Ectodermal cell (in vitro differentiated cells): Measurements from ENCODE around the gene ARFRP1.
A peak's percentile ranks its signal among the peaks of the same experiment; 100 is the strongest.
"Not testable (repeated sequence)": the region's sequence is repeated elsewhere in the genome, so short reads cannot be mapped to it uniquely, and the experiment has no call there.

Experiments
- H3K27ac ChIP-seq: 2 replicates; pipeline ENCODE4 v1.7.0; 2013; ENCODE audit warnings: mild to moderate bottlenecking, low read depth, low read length; ENCODE audit not compliant: insufficient read depth, poor library complexity, severe bottlenecking
- H3K27me3 ChIP-seq: 2 replicates; pipeline ENCODE4 v1.7.0; 2013; ENCODE audit warnings: mild to moderate bottlenecking, low read length; ENCODE audit not compliant: insufficient read depth, control insufficient read depth, poor library complexity, severe bottlenecking
- H3K36me3 ChIP-seq: one replicate; pipeline ENCODE4 v1.7.0; 2013; ENCODE audit warnings: low read length; ENCODE audit not compliant: control insufficient read depth, insufficient read depth
- H3K4me1 ChIP-seq: one replicate; pipeline ENCODE4 v1.7.0; 2013; ENCODE audit warnings: low read length; ENCODE audit not compliant: control insufficient read depth, insufficient read depth
- H3K4me3 ChIP-seq: 2 replicates; pipeline ENCODE4 v1.7.0; 2013; ENCODE audit warnings: low read depth, low read length, control low read depth; ENCODE audit not compliant: insufficient read depth
- H3K9me3 ChIP-seq: 2 replicates; pipeline ENCODE4 v1.7.0; 2013; ENCODE audit warnings: mild to moderate bottlenecking, low read length, moderate library complexity; ENCODE audit not compliant: control insufficient read depth
- WGBS, 2 experiments: methylation state at CpG; one replicate each; pipeline ENCODE4 v1.1.7; 2013; ENCODE audit warnings: missing lambda C conversion rate in 2 of 2; 5-methylcytosine and 5-hydroxymethylcytosine counted together

The ARFRP1 gene

DNA sequence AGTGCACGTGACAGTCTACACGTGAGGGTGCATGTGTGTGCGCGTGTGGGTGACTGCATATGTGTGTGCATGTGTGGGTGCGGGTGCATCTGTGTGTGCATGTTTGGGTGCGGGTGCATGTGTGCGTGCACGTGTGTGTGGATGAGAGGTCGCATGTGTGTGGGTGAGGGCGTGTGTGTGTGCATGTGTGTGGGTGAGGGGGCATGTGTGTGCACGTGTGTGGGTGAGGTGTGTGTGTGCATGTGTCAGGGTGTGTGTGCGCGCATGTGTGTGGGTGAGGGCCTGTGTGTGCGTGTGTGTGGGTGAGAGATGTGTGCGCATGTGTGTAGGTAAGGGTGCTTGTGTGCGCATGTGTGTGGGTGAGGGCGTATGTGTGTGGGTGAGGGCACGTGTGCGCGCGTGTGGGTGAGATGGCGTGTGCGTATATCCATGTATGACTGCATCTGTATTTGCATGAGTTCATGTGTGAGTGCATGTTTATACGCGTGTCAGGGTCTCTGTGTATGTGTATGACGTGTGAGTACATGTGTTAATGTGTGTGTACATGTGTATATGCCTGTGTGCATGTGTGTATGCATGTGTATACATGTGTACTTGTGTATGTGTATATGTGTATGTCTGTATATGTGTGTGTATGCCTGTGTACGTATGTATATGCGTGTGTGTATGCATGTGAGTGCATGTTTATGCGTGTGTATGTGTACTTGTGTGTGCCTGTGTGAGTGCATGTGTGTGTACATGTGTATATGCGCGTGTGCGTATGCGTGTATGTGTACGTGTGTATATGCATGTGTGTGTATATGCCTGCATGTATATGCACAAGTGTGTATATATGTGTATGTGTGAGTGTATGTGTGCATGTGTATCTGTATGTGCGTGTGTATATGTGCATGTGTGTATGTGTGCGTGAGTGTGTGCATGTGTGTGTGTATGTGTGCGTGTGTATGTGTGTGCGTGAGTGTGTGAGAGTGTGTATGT, 24.6 kb upstream of the ARFRP1 start:
- H3K36me3 ChIP-seq, result peaks cover 12% of the 10 kb centered on the region
- H3K27ac ChIP-seq, result no peak overlapping the region
- H3K9me3 ChIP-seq, result no peaks in the 10 kb centered on the region
- peaks cover 10% of the 10 kb centered on the region for H3K27me3 ChIP-seq
- WGBS, 2 experiments, result 87 to 88% methylated on average over 38 of the region's 38 CpGs
- no peak overlapping the region for H3K4me3 ChIP-seq
- H3K4me1 ChIP-seq, result peaks cover 4% of the 10 kb centered on the region

DNA sequence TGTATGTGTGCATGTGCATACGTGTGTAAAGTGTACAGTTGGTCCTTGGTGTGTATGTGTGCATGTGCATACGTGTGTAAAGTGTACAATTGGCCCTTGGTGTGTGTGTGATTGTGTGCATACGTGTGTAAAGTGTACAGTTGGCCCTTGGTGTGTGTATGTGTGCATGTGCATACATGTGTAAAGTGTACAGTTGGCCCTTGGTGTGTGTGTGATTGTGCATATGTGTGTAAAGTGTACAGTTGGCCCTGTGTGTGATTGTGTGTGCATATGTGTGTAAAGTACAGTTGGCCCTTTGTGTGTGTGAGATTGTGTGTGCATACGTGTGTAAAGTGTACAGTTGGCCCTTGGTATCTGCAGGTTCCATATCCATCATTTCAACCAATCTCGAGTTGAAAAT, 23.6 kb upstream of the ARFRP1 start:
- 86 to 87% methylated on average over 4 to 5 of the region's 5 CpGs for WGBS, 2 experiments
- Histone ChIP-seq H3K36me3 (peaks cover 12% of the 10 kb centered on the region), H3K4me1 (no peaks in the 10 kb centered on the region), H3K9me3 (no peaks in the 10 kb centered on the region), H3K27ac (no peak overlapping the region), H3K4me3 (no peak overlapping the region), H3K27me3 (peaks cover under 1% of the 10 kb centered on the region)

DNA sequence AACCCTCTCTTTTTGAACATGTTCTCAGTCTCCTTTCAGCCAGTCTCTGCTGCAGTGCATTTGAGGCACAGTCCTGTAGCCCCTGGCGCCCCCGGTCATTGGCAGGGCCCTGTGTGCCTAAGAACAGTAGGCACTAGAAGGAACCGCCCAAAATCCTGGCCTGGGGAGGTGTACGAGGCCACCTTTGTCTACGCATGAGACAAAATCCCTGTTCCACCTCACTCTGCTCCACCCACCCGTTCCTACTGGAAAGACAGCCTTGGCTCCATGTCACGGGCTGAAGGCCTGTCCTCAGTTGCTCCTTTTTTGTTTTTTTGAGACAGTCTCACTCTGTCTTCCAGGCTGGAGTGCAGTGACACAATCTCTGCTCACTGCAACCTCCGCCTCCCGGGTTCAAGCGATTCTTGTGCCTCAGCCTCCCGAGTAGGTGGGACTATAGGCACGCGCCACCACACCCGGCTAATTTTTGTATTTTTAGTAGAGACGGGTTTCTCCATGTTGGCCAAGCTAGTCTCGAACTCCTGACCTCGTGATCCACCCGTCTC, 22.5 kb upstream of the ARFRP1 start:
- not testable (repeated sequence) for H3K9me3 ChIP-seq, H3K27me3 ChIP-seq, H3K36me3 ChIP-seq, H3K4me1 ChIP-seq, H3K27ac ChIP-seq, H3K4me3 ChIP-seq
- WGBS, 2 experiments, result 94 to 95% methylated on average over 18 of the region's 18 CpGs

DNA sequence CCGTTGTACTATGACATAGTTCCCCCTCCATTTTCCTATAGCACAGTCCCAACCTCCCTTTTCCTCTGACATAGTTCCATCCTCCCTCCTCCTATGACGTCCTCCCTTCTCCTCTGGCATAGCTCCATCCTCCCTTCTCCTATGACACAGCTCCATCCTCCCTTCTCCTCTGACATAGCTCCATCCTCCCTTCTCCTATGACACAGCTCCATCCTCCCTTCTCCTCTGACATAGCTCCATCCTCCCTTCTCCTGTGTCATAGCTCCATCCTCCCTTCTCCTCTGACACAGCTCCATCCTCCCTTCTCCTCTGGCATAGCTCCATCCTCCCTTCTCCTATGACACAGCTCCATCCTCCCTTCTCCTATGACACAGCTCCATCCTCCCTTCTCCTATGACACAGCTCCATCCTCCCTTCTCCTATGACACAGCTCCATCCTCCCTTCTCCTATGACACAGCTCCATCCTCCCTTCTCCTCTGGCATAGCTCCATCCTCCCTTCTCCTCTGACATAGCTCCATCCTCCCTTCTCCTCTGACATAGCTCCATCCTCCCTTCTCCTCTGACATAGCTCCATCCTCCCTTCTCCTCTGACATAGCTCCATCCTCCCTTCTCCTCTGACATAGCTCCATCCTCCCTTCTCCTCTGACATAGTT, 15.3 kb upstream of the ARFRP1 start:
- not testable (repeated sequence) for H3K9me3 ChIP-seq, H3K4me3 ChIP-seq, H3K4me1 ChIP-seq, H3K27ac ChIP-seq, H3K27me3 ChIP-seq, H3K36me3 ChIP-seq
- 90 to 91% methylated on average over 2 of the region's 2 CpGs for WGBS, 2 experiments

DNA sequence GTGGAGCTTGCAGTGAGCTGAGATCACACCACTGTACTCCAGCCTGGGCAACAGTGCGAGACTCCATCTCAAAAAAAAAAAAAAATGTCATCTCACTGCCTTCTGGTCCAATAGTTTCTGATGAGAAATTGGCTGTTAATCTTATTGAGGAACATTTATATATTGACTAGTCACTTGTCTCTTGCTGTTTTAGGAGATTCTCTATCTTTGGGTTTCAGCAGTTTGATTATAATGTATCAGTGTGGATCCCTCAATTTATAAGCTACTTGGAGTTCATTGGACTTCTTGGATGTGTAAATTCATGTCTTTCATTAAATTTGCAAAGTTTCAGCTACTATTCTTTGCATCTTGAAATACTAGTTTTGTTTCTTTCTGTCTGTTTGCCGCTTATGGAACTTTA, 11.2 kb upstream of the ARFRP1 start:
- Histone ChIP-seq H3K36me3 (peaks cover 13% of the 10 kb centered on the region), H3K4me1 (no peaks in the 10 kb centered on the region), H3K27ac (no peak overlapping the region), H3K27me3 (no peaks in the 10 kb centered on the region), H3K4me3 (no peak overlapping the region), H3K9me3 (no peaks in the 10 kb centered on the region)
- 96 to 97% methylated on average over 2 of the region's 2 CpGs for WGBS, 2 experiments

DNA sequence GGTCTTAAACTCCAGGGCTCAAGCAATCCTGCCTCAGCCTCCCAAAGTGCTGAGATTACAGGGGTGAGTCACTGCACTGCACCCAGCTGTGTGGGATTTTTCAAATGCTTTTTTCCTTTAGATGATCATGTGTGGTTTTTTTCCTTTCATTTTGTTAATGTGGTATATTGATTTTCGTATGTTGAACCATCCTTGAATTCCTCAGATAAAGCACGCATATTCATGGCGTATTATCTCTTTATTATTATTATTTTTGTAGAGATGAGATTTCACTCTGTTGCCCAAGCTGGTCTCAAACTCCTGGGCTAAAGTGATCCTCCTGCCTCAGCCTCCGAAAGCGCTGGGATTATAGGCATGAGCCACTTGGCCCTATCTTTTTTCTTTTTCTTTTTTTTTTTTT, 7.1 kb upstream of the ARFRP1 start:
- Histone ChIP-seq H3K36me3 (peaks cover 32% of the 10 kb centered on the region), H3K9me3 (no peaks in the 10 kb centered on the region), H3K27me3 (no peaks in the 10 kb centered on the region)

DNA sequence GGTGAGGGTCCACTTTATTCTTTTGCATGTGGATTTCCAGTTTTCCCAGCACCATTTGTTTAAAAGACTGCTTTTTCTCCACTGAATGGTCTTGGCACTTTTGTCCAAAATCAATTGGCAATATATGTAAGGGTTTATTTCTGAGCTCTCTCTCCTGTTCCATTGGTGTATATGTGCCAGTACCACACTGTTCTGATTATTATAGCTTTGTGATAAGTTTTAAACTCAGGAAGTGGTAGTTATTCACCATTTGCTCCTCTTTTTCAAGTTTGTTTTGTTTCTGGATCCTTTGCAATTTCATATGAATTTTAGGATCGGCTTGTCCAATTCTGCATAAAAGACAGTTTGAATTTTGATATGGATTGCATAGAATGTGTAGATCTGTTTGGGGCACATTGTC, 4.4 kb upstream of the ARFRP1 start:
- peaks cover 27% of the 10 kb centered on the region for H3K36me3 ChIP-seq

More for the DNA sequence above, 7.1 kb upstream of the ARFRP1 start:
- Histone ChIP-seq H3K4me3 (no peak overlapping the region), H3K4me1 (no peaks in the 10 kb centered on the region), H3K27ac (no peak overlapping the region)
- 92% methylated on average over 2 to 4 of the region's 5 CpGs for WGBS, 2 experiments

DNA sequence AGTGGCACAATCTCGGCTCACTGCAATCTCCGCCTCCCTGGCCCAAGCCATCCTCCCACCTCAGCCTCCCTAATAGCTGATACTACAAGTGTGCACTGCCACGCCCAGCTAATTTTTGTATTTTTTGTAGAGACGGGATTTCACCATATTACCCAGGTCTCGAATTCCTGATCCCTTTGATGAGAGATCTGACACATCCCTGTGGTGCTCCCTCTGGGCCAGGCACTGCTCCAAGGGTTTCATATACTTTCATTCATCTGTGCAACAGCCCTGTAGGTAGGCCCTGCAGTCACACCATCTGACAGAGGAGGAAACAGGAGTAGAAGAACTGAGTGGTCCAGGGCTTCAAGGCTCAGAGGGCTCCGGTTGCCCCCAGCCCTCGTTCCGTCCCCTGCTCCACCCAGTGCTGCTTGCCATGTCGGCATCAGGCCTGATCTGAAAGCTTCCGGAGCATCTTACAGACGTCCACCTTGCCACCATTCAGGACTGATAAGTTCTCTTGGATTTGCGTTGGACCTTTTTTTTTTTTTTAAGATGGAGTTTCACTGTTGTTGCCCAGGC, 3.4 kb upstream of the ARFRP1 start:
- Histone ChIP-seq H3K4me1 (peaks cover 5% of the 10 kb centered on the region), H3K27me3 (no peaks in the 10 kb centered on the region), H3K36me3 (peaks cover 31% of the 10 kb centered on the region), H3K4me3 (no peak overlapping the region), H3K27ac (no peak overlapping the region), H3K9me3 (no peaks in the 10 kb centered on the region)
- WGBS, 2 experiments, result 86 to 87% methylated on average over 12 of the region's 12 CpGs

More for the DNA sequence above, 4.4 kb upstream of the ARFRP1 start:
- H3K27ac ChIP-seq, result no peak overlapping the region
- no peaks in the 10 kb centered on the region for H3K9me3 ChIP-seq
- WGBS, 2 experiments, result 96 to 100% methylated on average over 1 of the region's 1 CpG
- no peak overlapping the region for H3K4me3 ChIP-seq
- H3K4me1 ChIP-seq, result peaks cover 5% of the 10 kb centered on the region
- H3K27me3 ChIP-seq, result no peaks in the 10 kb centered on the region

DNA sequence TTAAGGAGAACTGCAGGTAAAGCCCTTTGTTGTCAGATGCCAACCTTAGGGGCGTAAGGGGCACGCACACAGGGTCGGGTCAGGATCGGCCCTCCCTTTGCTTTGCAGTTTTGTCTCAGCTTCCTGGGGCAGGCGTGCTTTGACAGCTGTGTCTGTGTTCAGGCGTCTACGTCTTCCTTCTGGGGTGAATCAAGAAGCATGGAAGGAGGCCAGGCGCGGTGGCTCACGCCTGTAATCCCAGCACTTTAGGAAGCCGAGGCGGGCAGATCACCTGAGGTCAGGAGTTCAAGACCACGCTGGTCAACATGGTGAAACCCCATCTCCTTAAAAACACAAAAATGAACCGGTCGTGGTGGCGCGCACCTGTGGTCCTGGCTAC, 1.4 kb upstream of the ARFRP1 start:
- peaks cover 32% of the 10 kb centered on the region for H3K36me3 ChIP-seq
- peaks cover 5% of the 10 kb centered on the region for H3K4me1 ChIP-seq
- no peaks in the 10 kb centered on the region for H3K27me3 ChIP-seq
- no peak overlapping the region for H3K27ac ChIP-seq
- H3K4me3 ChIP-seq, result peak overlapping the region; percentile 95
- WGBS, 2 experiments, result 95% methylated on average over 17 of the region's 17 CpGs
- no peaks in the 10 kb centered on the region for H3K9me3 ChIP-seq
